RWPE1 (cell line): ENCODE data around the gene LMO7.

Source experiments
- CTCF ChIA-PET: fragments of 350-600 bp; sonication (Branson Sonifier 250); formaldehyde crosslinking; extraction: SDS; loops from one replicate; lab custom pipeline; 2021; lab: Yijun Ruan, JAX
- POLR2A ChIA-PET: fragments of 400-600 bp; formaldehyde crosslinking; extraction: SDS; loops from one replicate; lab custom pipeline; 2020; ENCODE audit warnings: antibody characterized with exemption; ENCODE audit not compliant: low non-redundant PET; lab: Yijun Ruan, JAX
- DNase-seq: peaks from one replicate; pipeline ENCODE4 v3.0.0; 2012; ENCODE audit warnings: low spot score
- H3K27ac ChIP-seq: fragments of 450-650 bp; 2 replicates; pipeline ENCODE4 v1.5.1; 2017
- TF ChIP-seq, protein P1 (sequence below): fragments of 450-650 bp; conservative IDR thresholded peaks from 2 replicates; pipeline ENCODE4 v1.5.1; 2017; ENCODE audit warnings: low read depth, mild to moderate bottlenecking

The LMO7 gene

DNA sequence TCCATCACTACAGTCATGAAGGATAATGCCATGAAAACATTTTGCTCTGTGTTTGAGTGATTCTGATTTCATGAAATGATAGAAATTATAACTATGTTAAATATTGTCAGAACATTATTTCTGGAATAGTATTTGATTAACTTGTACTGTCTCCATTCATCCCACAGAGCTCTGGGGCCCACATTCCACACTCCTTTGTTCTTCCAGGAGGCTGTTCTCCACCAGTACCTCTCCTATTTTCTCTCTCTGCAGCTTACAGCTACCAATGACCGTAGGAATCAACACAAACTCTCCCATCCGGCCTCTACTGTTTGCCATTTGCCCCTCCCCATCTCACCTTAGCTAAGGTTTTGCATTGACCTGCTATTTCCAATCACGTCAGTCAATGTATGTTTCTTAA is 240.9 kb downstream of the LMO7 start:
- CTCF ChIA-PET, result interaction anchor here (0.6 to 1.0 kb wide), 5 partner anchors 20 to 594 kb away, joined by 3 to 4 read pairs (median 4); no protein-coding TSS in a partner anchor
- TF ChIP-seq, protein P1, sequence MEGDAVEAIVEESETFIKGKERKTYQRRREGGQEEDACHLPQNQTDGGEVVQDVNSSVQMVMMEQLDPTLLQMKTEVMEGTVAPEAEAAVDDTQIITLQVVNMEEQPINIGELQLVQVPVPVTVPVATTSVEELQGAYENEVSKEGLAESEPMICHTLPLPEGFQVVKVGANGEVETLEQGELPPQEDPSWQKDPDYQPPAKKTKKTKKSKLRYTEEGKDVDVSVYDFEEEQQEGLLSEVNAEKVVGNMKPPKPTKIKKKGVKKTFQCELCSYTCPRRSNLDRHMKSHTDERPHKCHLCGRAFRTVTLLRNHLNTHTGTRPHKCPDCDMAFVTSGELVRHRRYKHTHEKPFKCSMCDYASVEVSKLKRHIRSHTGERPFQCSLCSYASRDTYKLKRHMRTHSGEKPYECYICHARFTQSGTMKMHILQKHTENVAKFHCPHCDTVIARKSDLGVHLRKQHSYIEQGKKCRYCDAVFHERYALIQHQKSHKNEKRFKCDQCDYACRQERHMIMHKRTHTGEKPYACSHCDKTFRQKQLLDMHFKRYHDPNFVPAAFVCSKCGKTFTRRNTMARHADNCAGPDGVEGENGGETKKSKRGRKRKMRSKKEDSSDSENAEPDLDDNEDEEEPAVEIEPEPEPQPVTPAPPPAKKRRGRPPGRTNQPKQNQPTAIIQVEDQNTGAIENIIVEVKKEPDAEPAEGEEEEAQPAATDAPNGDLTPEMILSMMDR, result no peak
- no peak overlapping the region for H3K27ac ChIP-seq
- POLR2A ChIA-PET, result no interaction called here
- DNase-seq, result no peak

DNA sequence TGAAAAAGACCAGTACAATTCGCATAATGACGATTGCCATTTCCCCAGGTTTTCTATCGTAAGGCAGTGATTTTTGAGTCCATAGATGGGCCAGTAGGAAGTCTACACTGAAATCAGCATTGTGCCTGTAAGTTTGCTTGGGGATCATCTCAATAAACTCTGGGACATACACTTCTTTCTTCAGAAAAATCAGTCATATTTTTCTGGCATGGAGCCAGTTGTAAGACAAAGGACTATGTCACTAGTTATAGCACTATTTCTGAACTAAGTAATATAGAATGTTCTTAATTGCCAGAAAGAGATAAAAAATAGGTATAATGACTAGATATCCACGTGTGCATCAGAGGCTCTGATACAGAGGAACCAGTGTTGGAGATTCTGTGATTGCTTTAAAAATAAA is 243.5 kb downstream of the LMO7 start:
- POLR2A ChIA-PET, result no interaction called here
- TF ChIP-seq, protein P1, result no peak
- no peak overlapping the region for H3K27ac ChIP-seq
- CTCF ChIA-PET, result no interaction called here
- no peak for DNase-seq

DNA sequence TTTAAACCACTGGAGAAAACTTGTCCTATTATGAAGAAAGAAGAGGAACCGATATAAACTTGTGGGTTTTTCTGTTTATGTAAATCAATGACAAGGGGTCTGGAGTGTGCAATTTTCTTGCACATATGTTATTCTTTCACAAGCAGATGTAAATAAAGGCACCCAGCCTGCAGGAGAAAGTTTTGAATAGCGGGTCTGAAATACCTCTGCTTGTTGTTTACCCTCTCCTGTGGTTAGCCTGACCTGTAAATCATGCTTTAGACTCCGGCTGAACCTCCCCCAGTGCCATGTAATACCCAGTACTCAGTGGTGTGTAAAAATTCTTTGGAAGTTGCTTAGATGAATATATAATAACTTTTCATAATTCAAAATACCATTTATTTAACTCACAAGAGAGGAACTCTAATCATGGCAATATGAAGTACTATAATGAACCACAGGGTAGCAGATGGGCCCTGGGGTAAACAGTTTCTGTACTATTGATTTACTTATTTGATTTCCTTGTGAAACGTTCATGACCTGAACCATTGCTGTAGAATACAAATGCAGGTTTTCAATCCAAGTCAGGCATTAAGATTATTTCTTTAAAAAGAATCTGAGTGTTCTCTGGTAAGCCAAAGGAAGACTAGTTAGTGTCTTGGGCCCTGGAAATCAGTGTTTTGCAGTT is 245.1 kb downstream of the LMO7 start:
- ChIA-PET CTCF (no interaction called here), POLR2A (no interaction called here)
- no peak overlapping the region for H3K27ac ChIP-seq
- TF ChIP-seq, protein P1, result no peak
- DNase-seq, result no peak

DNA sequence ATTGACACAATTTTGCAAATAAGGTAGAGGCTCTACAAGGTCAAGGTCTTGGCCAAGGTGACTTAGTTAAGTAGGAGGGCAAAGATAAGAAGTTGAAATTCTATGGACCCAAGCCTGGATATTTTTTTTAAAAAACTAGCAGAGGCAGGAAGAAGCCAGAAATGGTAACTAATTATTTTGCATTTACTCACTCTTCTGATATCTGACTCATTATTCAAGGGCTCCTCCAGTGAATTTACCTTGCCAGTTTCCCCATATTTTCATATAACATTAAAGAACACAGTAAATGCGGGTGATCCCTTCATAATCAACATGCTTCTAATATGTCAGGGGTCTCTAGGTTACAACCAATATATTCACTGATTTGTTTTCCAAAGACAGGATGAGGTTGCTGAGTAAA is 246.1 kb downstream of the LMO7 start:
- POLR2A ChIA-PET, result no interaction called here
- H3K27ac ChIP-seq, result no peak overlapping the region
- TF ChIP-seq, protein P1, result no peak
- CTCF ChIA-PET, result interaction anchor here (0.6 to 0.7 kb wide), 2 partner anchors 48 to 90 kb away, joined by 3 to 4 read pairs; no protein-coding TSS in a partner anchor
- no peak for DNase-seq

DNA sequence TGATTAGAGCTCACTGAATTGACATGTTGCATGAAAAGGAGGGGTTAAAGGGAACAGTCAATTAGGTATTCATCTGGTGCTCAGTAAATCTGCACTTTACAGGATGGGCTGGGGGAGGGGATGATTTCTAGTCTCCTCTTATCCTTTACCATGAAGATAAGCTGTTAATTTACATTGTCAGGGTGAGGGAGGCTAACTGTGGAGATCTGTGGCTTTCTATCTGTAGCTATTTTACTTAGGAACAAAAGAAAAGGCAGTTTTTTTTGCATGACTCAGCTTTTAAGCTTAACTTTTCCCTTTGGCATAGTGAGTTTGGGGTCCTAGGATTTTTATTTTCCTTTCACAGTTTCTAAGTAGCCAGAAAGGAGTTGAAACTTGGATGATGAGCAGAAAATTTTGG is 253.3 kb downstream of the LMO7 start:
- ChIA-PET POLR2A (no interaction called here), CTCF (interaction anchor here (1.1 kb wide), 1 partner anchor 19 kb away, joined by 4 read pairs; no protein-coding TSS in a partner anchor)
- no peak overlapping the region for H3K27ac ChIP-seq
- DNase-seq, result no peak
- TF ChIP-seq, protein P1, result no peak

DNA sequence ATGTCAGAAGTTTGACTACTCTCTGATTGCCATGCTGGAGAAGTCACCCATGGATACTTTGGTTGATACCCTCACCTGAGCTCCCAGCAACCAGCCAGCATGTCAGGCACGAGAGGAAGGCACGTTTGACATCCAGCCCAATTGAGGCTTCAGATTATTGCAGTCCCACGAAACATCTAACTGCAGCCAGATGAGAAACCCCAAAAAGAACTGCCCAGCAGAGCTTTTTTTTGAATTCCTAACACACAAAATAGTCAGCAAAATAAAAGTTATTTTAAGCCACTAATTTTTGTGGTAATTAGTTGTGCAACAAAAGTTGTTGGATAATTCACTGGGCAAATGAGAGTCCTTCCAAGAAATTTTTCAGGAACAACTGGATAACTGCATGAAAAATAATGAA is 259.0 kb downstream of the LMO7 start:
- DNase-seq, result no peak
- TF ChIP-seq, protein P1, result no peak
- no peak overlapping the region for H3K27ac ChIP-seq
- ChIA-PET CTCF (interaction anchor here (0.6 to 1.2 kb wide), 2 partner anchors 25 to 199 kb away, joined by 3 to 8 read pairs; no protein-coding TSS in a partner anchor), POLR2A (no interaction called here)
